ENCODE data around the gene WFIKKN2.

WFIKKN2 gene

GRCh38 chr17:50797135-50797810, 38.1 kb upstream of the WFIKKN2 start:
- H4K91ac ChIP-seq (ENCODE audit: low read length): no peak overlapping the region
- no peak for DNase-seq
- 77% methylated on average over 9 of the region's 11 CpGs for WGBS
- H2BK5ac ChIP-seq (ENCODE audit: low read depth, low read length, poor library complexity, severe bottlenecking): no peak overlapping the region
- H4K8ac ChIP-seq (ENCODE audit: low read length): no peak overlapping the region
- H3K9me3 ChIP-seq (ENCODE audit: control insufficient read depth, low read length): no peaks in the 10 kb centered on the region
- no peak overlapping the region for H3K9ac ChIP-seq (ENCODE audit: low read length)
- no peak overlapping the region for H3K4ac ChIP-seq (ENCODE audit: low read depth in 1 of 2, low read length in 2 of 2)
- H3K4me2 ChIP-seq (ENCODE audit: low read length, poor library complexity, severe bottlenecking): no peak overlapping the region
- H2BK12ac ChIP-seq (ENCODE audit: low read length in 2 of 2): no peak overlapping the region
- no peak overlapping the region for H3K4me3 ChIP-seq (ENCODE audit: insufficient read depth in 1 of 2, low read depth in 1 of 2, low read length in 2 of 2)
- H3K14ac ChIP-seq (ENCODE audit: low read length in 2 of 2): no peak overlapping the region
- no peaks in the 10 kb centered on the region for H3K36me3 ChIP-seq (ENCODE audit: control insufficient read depth in 1 of 2, insufficient read depth in 2 of 2, low read depth in 1 of 2, low read length in 2 of 2)
- H3K27ac ChIP-seq (ENCODE audit: low read length, poor library complexity, severe bottlenecking): no peak overlapping the region
- H2BK15ac ChIP-seq (ENCODE audit: low read depth, poor library complexity, severe bottlenecking): no peak overlapping the region
- no peaks in the 10 kb centered on the region for H3K4me1 ChIP-seq (ENCODE audit: control insufficient read depth, insufficient read depth, low read depth, low read length)
- no peak overlapping the region for H3K18ac ChIP-seq (ENCODE audit: low read depth in 1 of 2, low read length in 2 of 2)
- H2AK5ac ChIP-seq (ENCODE audit: low read length, severe bottlenecking): no peak overlapping the region
- no peaks in the 10 kb centered on the region for H3K79me1 ChIP-seq (replicated peaks; ENCODE audit: low read length, poor library complexity, severe bottlenecking)
- no peak overlapping the region for H2BK120ac ChIP-seq (ENCODE audit: low read depth, low read length)
- H2AFZ ChIP-seq (ENCODE audit: low read depth, low read length): no peak overlapping the region
- H3K27me3 ChIP-seq (ENCODE audit: control insufficient read depth in 1 of 2, insufficient read depth in 1 of 2, low read length in 2 of 2): peaks cover 0 to 8% of the 10 kb centered on the region in 2 experiments
- no peak overlapping the region for H3K23ac ChIP-seq (ENCODE audit: low read length in 2 of 2)

- Histone ChIP-seq H3K9ac (ENCODE audit: low read length) (no peak overlapping the region), H2BK15ac (ENCODE audit: low read depth, poor library complexity, severe bottlenecking) (no peak overlapping the region), H3K27ac (ENCODE audit: low read length, poor library complexity, severe bottlenecking) (no peak overlapping the region), H2AK5ac (ENCODE audit: low read length, severe bottlenecking) (no peak overlapping the region), H2BK12ac (ENCODE audit: low read length in 2 of 2) (no peak overlapping the region), H3K4me2 (ENCODE audit: low read length, poor library complexity, severe bottlenecking) (no peak overlapping the region), H3K4me1 (ENCODE audit: control insufficient read depth, insufficient read depth, low read depth, low read length) (no peaks in the 10 kb centered on the region), H3K9me3 (ENCODE audit: control insufficient read depth, low read length) (no peaks in the 10 kb centered on the region), H3K23ac (ENCODE audit: low read length in 2 of 2) (no peak overlapping the region), H3K4me3 (ENCODE audit: insufficient read depth in 1 of 2, low read depth in 1 of 2, low read length in 2 of 2) (no peak overlapping the region), H4K8ac (ENCODE audit: low read length) (no peak overlapping the region), H3K4ac (ENCODE audit: low read depth in 1 of 2, low read length in 2 of 2) (no peak overlapping the region), H3K14ac (ENCODE audit: low read length in 2 of 2) (no peak overlapping the region), H3K18ac (ENCODE audit: low read depth in 1 of 2, low read length in 2 of 2) (no peak overlapping the region), H3K79me1 (replicated peaks; ENCODE audit: low read length, poor library complexity, severe bottlenecking) (no peaks in the 10 kb centered on the region), H2BK5ac (ENCODE audit: low read depth, low read length, poor library complexity, severe bottlenecking) (no peak overlapping the region), H3K27me3 (ENCODE audit: control insufficient read depth in 1 of 2, insufficient read depth in 1 of 2, low read length in 2 of 2) (peaks cover 0 to 8% of the 10 kb centered on the region in 2 experiments), H2AFZ (ENCODE audit: low read depth, low read length) (no peak overlapping the region), H2BK120ac (ENCODE audit: low read depth, low read length) (no peak overlapping the region), H4K91ac (ENCODE audit: low read length) (no peak overlapping the region), H3K36me3 (ENCODE audit: control insufficient read depth in 1 of 2, insufficient read depth in 2 of 2, low read depth in 1 of 2, low read length in 2 of 2) (no peaks in the 10 kb centered on the region)
- no peak for DNase-seq
- WGBS: 80% methylated on average over 19 of the region's 19 CpGs
These were observed 36.7 kb upstream of the WFIKKN2 start for GRCh38 chr17:50798424-50799288.

- Histone ChIP-seq H3K14ac (ENCODE audit: low read length in 2 of 2) (no peak overlapping the region), H2BK120ac (ENCODE audit: low read depth, low read length) (no peak overlapping the region), H3K4ac (ENCODE audit: low read depth in 1 of 2, low read length in 2 of 2) (no peak overlapping the region), H3K36me3 (ENCODE audit: control insufficient read depth in 1 of 2, insufficient read depth in 2 of 2, low read depth in 1 of 2, low read length in 2 of 2) (no peaks in the 10 kb centered on the region), H3K27me3 (ENCODE audit: control insufficient read depth in 1 of 2, insufficient read depth in 1 of 2, low read length in 2 of 2) (peaks cover 0 to 8% of the 10 kb centered on the region in 2 experiments), H3K4me1 (ENCODE audit: control insufficient read depth, insufficient read depth, low read depth, low read length) (no peaks in the 10 kb centered on the region), H2BK5ac (ENCODE audit: low read depth, low read length, poor library complexity, severe bottlenecking) (no peak overlapping the region), H4K8ac (ENCODE audit: low read length) (no peak overlapping the region), H3K4me2 (ENCODE audit: low read length, poor library complexity, severe bottlenecking) (no peak overlapping the region), H3K18ac (ENCODE audit: low read depth in 1 of 2, low read length in 2 of 2) (no peak overlapping the region), H3K23ac (ENCODE audit: low read length in 2 of 2) (no peak overlapping the region), H2BK12ac (ENCODE audit: low read length in 2 of 2) (peak overlapping the region in 1 of 2 experiments; percentile 52), H2BK15ac (ENCODE audit: low read depth, poor library complexity, severe bottlenecking) (no peak overlapping the region), H3K27ac (ENCODE audit: low read length, poor library complexity, severe bottlenecking) (no peak overlapping the region), H3K9ac (ENCODE audit: low read length) (no peak overlapping the region), H3K4me3 (ENCODE audit: insufficient read depth in 1 of 2, low read depth in 1 of 2, low read length in 2 of 2) (no peak overlapping the region), H2AFZ (ENCODE audit: low read depth, low read length) (no peak overlapping the region), H4K91ac (ENCODE audit: low read length) (no peak overlapping the region), H3K79me1 (replicated peaks; ENCODE audit: low read length, poor library complexity, severe bottlenecking) (no peaks in the 10 kb centered on the region), H2AK5ac (ENCODE audit: low read length, severe bottlenecking) (no peak overlapping the region), H3K9me3 (ENCODE audit: control insufficient read depth, low read length) (no peaks in the 10 kb centered on the region)
- WGBS: 96% methylated on average over 8 of the region's 9 CpGs
- DNase-seq: no peak
These were observed 35.8 kb upstream of the WFIKKN2 start for GRCh38 chr17:50799582-50799981.

GRCh38 chr17:50800196-50800700, 35.1 kb upstream of the WFIKKN2 start:
- Histone ChIP-seq H3K9ac (ENCODE audit: low read length) (no peak overlapping the region), H3K14ac (ENCODE audit: low read length in 2 of 2) (no peak overlapping the region), H2BK12ac (ENCODE audit: low read length in 2 of 2) (no peak overlapping the region), H3K4me2 (ENCODE audit: low read length, poor library complexity, severe bottlenecking) (no peak overlapping the region), H2BK120ac (ENCODE audit: low read depth, low read length) (no peak overlapping the region), H3K27ac (ENCODE audit: low read length, poor library complexity, severe bottlenecking) (no peak overlapping the region), H3K18ac (ENCODE audit: low read depth in 1 of 2, low read length in 2 of 2) (no peak overlapping the region), H2AFZ (ENCODE audit: low read depth, low read length) (no peak overlapping the region), H3K4me3 (ENCODE audit: insufficient read depth in 1 of 2, low read depth in 1 of 2, low read length in 2 of 2) (no peak overlapping the region), H3K36me3 (ENCODE audit: control insufficient read depth in 1 of 2, insufficient read depth in 2 of 2, low read depth in 1 of 2, low read length in 2 of 2) (no peaks in the 10 kb centered on the region), H3K23ac (ENCODE audit: low read length in 2 of 2) (peak overlapping the region in 1 of 2 experiments; percentile 65), H4K91ac (ENCODE audit: low read length) (no peak overlapping the region), H4K8ac (ENCODE audit: low read length) (no peak overlapping the region), H3K27me3 (ENCODE audit: control insufficient read depth in 1 of 2, insufficient read depth in 1 of 2, low read length in 2 of 2) (peaks cover 0 to 8% of the 10 kb centered on the region in 2 experiments), H2BK5ac (ENCODE audit: low read depth, low read length, poor library complexity, severe bottlenecking) (no peak overlapping the region), H3K4me1 (ENCODE audit: control insufficient read depth, insufficient read depth, low read depth, low read length) (no peaks in the 10 kb centered on the region), H3K79me1 (replicated peaks; ENCODE audit: low read length, poor library complexity, severe bottlenecking) (no peaks in the 10 kb centered on the region), H3K9me3 (ENCODE audit: control insufficient read depth, low read length) (no peaks in the 10 kb centered on the region), H2BK15ac (ENCODE audit: low read depth, poor library complexity, severe bottlenecking) (no peak overlapping the region), H3K4ac (ENCODE audit: low read depth in 1 of 2, low read length in 2 of 2) (no peak overlapping the region), H2AK5ac (ENCODE audit: low read length, severe bottlenecking) (no peak overlapping the region)
- WGBS: 91% methylated on average over 12 of the region's 12 CpGs
- no peak for DNase-seq
